Measurements from ENCODE around the gene KLHL11. TPM values are rescaled to one million over a fixed set of nuclear protein-coding genes. Genes with fewer than 3 reads are reported as not detected.

The KLHL11 gene
- total and polyA plus RNA-seq, 9 of the 15 experiments (the other 6 are each of a cell fraction or from before 2014, with no cell fraction given): 0.20 to 17.0 (median 10.3) TPM

DNA sequence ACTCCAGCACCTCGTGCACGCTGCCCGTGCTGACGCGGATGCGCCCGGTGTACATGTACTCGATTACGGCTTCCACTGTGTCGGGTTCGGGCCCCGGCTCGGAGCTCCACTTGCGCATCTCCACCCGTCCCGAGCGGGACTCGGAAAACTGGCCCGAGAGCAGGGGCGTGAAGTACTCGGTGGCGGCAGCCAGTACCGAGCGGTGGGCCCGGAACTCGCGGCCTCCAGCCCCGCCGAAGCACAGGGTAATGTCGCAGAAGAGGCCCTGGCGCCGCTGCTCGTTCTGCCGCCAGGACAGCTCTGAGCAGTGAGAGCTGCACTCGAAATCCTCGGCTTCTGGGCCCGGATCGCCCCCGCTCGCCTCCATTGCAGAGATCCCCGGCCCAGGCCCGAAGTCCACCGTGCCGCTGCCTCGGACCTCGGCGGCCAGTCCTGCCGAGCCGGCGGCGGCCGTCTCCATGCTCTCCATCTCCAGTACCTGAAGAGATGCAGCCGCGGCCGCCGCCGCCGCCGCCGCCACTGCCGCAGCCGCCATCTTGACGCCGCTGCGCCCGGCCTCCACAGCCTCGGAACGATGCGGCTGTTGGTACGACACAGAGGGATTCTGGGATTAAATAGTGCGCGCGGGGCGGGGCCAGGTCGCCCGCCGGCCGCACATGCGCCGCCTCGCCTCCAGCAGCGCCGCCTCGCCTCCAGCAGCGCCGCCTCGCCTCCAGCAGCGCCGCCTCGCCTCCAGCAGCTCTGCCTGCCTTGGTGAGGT, at the start of gene KLHL11 (continued):
- no peak for TF ChIP-seq ATF1 (CRISPR knock-in tag; IDR thresholded peaks at IDR 0.05)
- TF ChIP-seq ATF1 (tag; IDR thresholded peaks at IDR 0.05): peak; percentile 74
- TF ChIP-seq NCOA2 (IDR thresholded peaks at IDR 0.05; ENCODE audit: partially characterized antibody in 2 of 2): no peak
- TF ChIP-seq, protein P1, sequence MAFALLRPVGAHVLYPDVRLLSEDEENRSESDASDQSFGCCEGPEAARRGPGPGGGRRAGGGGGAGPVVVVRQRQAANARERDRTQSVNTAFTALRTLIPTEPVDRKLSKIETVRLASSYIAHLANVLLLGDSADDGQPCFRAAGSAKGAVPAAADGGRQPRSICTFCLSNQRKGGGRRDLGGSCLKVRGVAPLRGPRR (CRISPR knock-in tag; IDR thresholded peaks at IDR 0.05): no peak
- TF ChIP-seq GTF2E2 (tag; IDR thresholded peaks at IDR 0.05): no peak
- no peak for TF ChIP-seq SLC30A9 (CRISPR knock-in tag; IDR thresholded peaks at IDR 0.05)
- TF ChIP-seq FUS (optimal IDR thresholded peaks at IDR 0.05; ENCODE audit: low read depth, low read length): peak; percentile 62
- TF ChIP-seq SMAD1 (IDR thresholded peaks at IDR 0.05; ENCODE audit: low read depth, low read length, partially characterized antibody): no peak
- peak; percentile 4; the same call in 1 of the 2 replicates for TF ChIP-seq TCF3 (CRISPR knock-in tag; IDR thresholded peaks at IDR 0.05)
- TF ChIP-seq ZNF79 (CRISPR knock-in tag; IDR thresholded peaks at IDR 0.05; ENCODE audit: low read depth): no peak
- TF ChIP-seq ZNF212 (CRISPR knock-in tag; IDR thresholded peaks at IDR 0.05): no peak
- TF ChIP-seq ZNF785 (CRISPR knock-in tag; IDR thresholded peaks at IDR 0.05): no peak
- TF ChIP-seq SRSF9 (IDR thresholded peaks at IDR 0.05; ENCODE audit: borderline replicate concordance, low read depth, low read length): no peak
- TF ChIP-seq PYGO2 (tag; IDR thresholded peaks at IDR 0.05): no peak
- TF ChIP-seq, protein P2, sequence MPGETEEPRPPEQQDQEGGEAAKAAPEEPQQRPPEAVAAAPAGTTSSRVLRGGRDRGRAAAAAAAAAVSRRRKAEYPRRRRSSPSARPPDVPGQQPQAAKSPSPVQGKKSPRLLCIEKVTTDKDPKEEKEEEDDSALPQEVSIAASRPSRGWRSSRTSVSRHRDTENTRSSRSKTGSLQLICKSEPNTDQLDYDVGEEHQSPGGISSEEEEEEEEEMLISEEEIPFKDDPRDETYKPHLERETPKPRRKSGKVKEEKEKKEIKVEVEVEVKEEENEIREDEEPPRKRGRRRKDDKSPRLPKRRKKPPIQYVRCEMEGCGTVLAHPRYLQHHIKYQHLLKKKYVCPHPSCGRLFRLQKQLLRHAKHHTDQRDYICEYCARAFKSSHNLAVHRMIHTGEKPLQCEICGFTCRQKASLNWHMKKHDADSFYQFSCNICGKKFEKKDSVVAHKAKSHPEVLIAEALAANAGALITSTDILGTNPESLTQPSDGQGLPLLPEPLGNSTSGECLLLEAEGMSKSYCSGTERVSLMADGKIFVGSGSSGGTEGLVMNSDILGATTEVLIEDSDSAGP (CRISPR knock-in tag; IDR thresholded peaks at IDR 0.05): no peak
- TF ChIP-seq, protein P3, sequence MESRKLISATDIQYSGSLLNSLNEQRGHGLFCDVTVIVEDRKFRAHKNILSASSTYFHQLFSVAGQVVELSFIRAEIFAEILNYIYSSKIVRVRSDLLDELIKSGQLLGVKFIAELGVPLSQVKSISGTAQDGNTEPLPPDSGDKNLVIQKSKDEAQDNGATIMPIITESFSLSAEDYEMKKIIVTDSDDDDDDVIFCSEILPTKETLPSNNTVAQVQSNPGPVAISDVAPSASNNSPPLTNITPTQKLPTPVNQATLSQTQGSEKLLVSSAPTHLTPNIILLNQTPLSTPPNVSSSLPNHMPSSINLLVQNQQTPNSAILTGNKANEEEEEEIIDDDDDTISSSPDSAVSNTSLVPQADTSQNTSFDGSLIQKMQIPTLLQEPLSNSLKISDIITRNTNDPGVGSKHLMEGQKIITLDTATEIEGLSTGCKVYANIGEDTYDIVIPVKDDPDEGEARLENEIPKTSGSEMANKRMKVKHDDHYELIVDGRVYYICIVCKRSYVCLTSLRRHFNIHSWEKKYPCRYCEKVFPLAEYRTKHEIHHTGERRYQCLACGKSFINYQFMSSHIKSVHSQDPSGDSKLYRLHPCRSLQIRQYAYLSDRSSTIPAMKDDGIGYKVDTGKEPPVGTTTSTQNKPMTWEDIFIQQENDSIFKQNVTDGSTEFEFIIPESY (CRISPR knock-in tag; IDR thresholded peaks at IDR 0.05): no peak
- TF ChIP-seq, protein P4, sequence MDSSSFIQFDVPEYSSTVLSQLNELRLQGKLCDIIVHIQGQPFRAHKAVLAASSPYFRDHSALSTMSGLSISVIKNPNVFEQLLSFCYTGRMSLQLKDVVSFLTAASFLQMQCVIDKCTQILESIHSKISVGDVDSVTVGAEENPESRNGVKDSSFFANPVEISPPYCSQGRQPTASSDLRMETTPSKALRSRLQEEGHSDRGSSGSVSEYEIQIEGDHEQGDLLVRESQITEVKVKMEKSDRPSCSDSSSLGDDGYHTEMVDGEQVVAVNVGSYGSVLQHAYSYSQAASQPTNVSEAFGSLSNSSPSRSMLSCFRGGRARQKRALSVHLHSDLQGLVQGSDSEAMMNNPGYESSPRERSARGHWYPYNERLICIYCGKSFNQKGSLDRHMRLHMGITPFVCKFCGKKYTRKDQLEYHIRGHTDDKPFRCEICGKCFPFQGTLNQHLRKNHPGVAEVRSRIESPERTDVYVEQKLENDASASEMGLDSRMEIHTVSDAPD (CRISPR knock-in tag; IDR thresholded peaks at IDR 0.05): no peak
- TF ChIP-seq, protein P5, sequence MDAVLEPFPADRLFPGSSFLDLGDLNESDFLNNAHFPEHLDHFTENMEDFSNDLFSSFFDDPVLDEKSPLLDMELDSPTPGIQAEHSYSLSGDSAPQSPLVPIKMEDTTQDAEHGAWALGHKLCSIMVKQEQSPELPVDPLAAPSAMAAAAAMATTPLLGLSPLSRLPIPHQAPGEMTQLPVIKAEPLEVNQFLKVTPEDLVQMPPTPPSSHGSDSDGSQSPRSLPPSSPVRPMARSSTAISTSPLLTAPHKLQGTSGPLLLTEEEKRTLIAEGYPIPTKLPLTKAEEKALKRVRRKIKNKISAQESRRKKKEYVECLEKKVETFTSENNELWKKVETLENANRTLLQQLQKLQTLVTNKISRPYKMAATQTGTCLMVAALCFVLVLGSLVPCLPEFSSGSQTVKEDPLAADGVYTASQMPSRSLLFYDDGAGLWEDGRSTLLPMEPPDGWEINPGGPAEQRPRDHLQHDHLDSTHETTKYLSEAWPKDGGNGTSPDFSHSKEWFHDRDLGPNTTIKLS (IDR thresholded peaks at IDR 0.05; ENCODE audit: borderline replicate concordance, low read depth): peak; percentile 50; the same call in 1 of the 2 replicates
- TF ChIP-seq CHCHD3 (CRISPR knock-in tag; IDR thresholded peaks at IDR 0.05): no peak

Measured in K562 (cell line).